ENCODE results near the gene WNT11. TPM values are rescaled to one million over a fixed set of nuclear protein-coding genes. Genes with fewer than 3 reads are reported as not detected.
A peak's percentile ranks its signal among the peaks of the same experiment; 100 is the strongest.

The WNT11 gene
- 0.94 TPM for polyA plus RNA-seq (2013)

- CTCF ChIA-PET: interaction anchor here (0.6 to 9.3 kb wide), 29 partner anchors 8 to 334 kb away, joined by 3 to 102 read pairs (median 5); no protein-coding TSS in a partner anchor
Measured at GRCh38 chr11:76206327-76207081, at the start of gene WNT11. WNT11 (minus strand) TSS chr11:76206502; CDS start chr11:76206407, 95 bp downstream.

GRCh38 chr11:76253416-76253815, 47.1 kb upstream of the WNT11 start:
- Histone ChIP-seq H3K27me3 (replicated peaks in 2 of 5; ENCODE audit: control insufficient read depth in 4 of 5, insufficient read depth in 5 of 5, low read length in 4 of 5) (peaks cover 0 to 1% (median 0%) of the 10 kb centered on the region in 5 experiments), H3K9me3 (ENCODE audit: control extremely low read depth in 1 of 5, control insufficient read depth in 4 of 5, insufficient read depth in 2 of 5, low read depth in 1 of 5, low read length in 4 of 5) (peaks cover 0 to 22% (median 13%) of the 10 kb centered on the region in 5 experiments), H3K4me3 (ENCODE audit: control insufficient read depth in 1 of 7, extremely low read depth in 1 of 7, insufficient read depth in 4 of 7, low read depth in 2 of 7, low read length in 6 of 7) (no peak overlapping the region), H3K36me3 (ENCODE audit: control insufficient read depth in 4 of 4, insufficient read depth in 4 of 4, low read length in 3 of 4) (no peaks in the 10 kb centered on the region), H3K27ac (ENCODE audit: insufficient read depth in 1 of 2, low read depth in 1 of 2, low read length in 2 of 2, poor library complexity in 1 of 2, severe bottlenecking in 2 of 2) (no peak overlapping the region), H3K4me1 (ENCODE audit: control extremely low read depth in 1 of 4, control insufficient read depth in 4 of 4, insufficient read depth in 4 of 4, low read length in 3 of 4) (no peaks in the 10 kb centered on the region)
- WGBS (ENCODE audit: insufficient coverage): over 99% methylated on average over 9 of the region's 9 CpGs
- POLR2A ChIA-PET: no interaction called here
- CTCF ChIA-PET: interaction anchor here (0.8 to 2.6 kb wide), 2 partner anchors 9 to 65 kb away, joined by 3 to 13 read pairs; no protein-coding TSS in a partner anchor
- DNase-seq: no peak

More at GRCh38 chr11:76206327-76207081, at the start of gene WNT11:
- Histone ChIP-seq H3K27ac (ENCODE audit: insufficient read depth in 1 of 2, low read depth in 1 of 2, low read length in 2 of 2, poor library complexity in 1 of 2, severe bottlenecking in 2 of 2) (no peak within 1 kb of the TSS), H3K36me3 (ENCODE audit: control insufficient read depth in 4 of 4, insufficient read depth in 4 of 4, low read length in 3 of 4) (no peaks in the 10 kb centered on the region), H3K4me1 (ENCODE audit: control extremely low read depth in 1 of 4, control insufficient read depth in 4 of 4, insufficient read depth in 4 of 4, low read length in 3 of 4) (peaks cover 0 to 59% (median 55%) of the 10 kb centered on the region in 4 experiments), H3K4me3 (ENCODE audit: control insufficient read depth in 1 of 7, extremely low read depth in 1 of 7, insufficient read depth in 4 of 7, low read depth in 2 of 7, low read length in 6 of 7) (peak within 1 kb of the TSS; percentile 23 to 86 (median 70)), H3K27me3 (replicated peaks in 2 of 5; ENCODE audit: control insufficient read depth in 4 of 5, insufficient read depth in 5 of 5, low read length in 4 of 5) (peaks cover 6 to 73% (median 34%) of the 10 kb centered on the region in 5 experiments), H3K9me3 (ENCODE audit: control extremely low read depth in 1 of 5, control insufficient read depth in 4 of 5, insufficient read depth in 2 of 5, low read depth in 1 of 5, low read length in 4 of 5) (no peaks in the 10 kb centered on the region)
- DNase-seq: peak in 2 of 3 donors; percentile 55 to 65
- WGBS (ENCODE audit: insufficient coverage): under 1% methylated on average over 69 of the region's 80 CpGs
- POLR2A ChIA-PET: no interaction called here

GRCh38 chr11:76252631-76253070, 46.3 kb upstream of the WNT11 start:
- CTCF ChIA-PET: no interaction called here
- H3K4me3 ChIP-seq (ENCODE audit: control insufficient read depth in 1 of 7, extremely low read depth in 1 of 7, insufficient read depth in 4 of 7, low read depth in 2 of 7, low read length in 6 of 7): no peak overlapping the region
- H3K4me1 ChIP-seq (ENCODE audit: control extremely low read depth in 1 of 4, control insufficient read depth in 4 of 4, insufficient read depth in 4 of 4, low read length in 3 of 4): no peaks in the 10 kb centered on the region
- H3K27ac ChIP-seq (ENCODE audit: insufficient read depth in 1 of 2, low read depth in 1 of 2, low read length in 2 of 2, poor library complexity in 1 of 2, severe bottlenecking in 2 of 2): no peak overlapping the region
- 88% methylated on average over 8 of the region's 9 CpGs for WGBS (ENCODE audit: insufficient coverage)
- H3K9me3 ChIP-seq (ENCODE audit: control extremely low read depth in 1 of 5, control insufficient read depth in 4 of 5, insufficient read depth in 2 of 5, low read depth in 1 of 5, low read length in 4 of 5): peaks cover 0 to 22% (median 13%) of the 10 kb centered on the region in 5 experiments
- POLR2A ChIA-PET: no interaction called here
- H3K36me3 ChIP-seq (ENCODE audit: control insufficient read depth in 4 of 4, insufficient read depth in 4 of 4, low read length in 3 of 4): no peaks in the 10 kb centered on the region
- DNase-seq: no peak
- H3K27me3 ChIP-seq (replicated peaks in 2 of 5; ENCODE audit: control insufficient read depth in 4 of 5, insufficient read depth in 5 of 5, low read length in 4 of 5): no peaks in the 10 kb centered on the region

- no peaks in the 10 kb centered on the region for H3K27me3 ChIP-seq (replicated peaks in 2 of 5; ENCODE audit: control insufficient read depth in 4 of 5, insufficient read depth in 5 of 5, low read length in 4 of 5)
- no peaks in the 10 kb centered on the region for H3K36me3 ChIP-seq (ENCODE audit: control insufficient read depth in 4 of 4, insufficient read depth in 4 of 4, low read length in 3 of 4)
- no peaks in the 10 kb centered on the region for H3K4me1 ChIP-seq (ENCODE audit: control extremely low read depth in 1 of 4, control insufficient read depth in 4 of 4, insufficient read depth in 4 of 4, low read length in 3 of 4)
- no peak for DNase-seq
- 46% methylated on average over 2 of the region's 2 CpGs for WGBS (ENCODE audit: insufficient coverage)
- H3K9me3 ChIP-seq (ENCODE audit: control extremely low read depth in 1 of 5, control insufficient read depth in 4 of 5, insufficient read depth in 2 of 5, low read depth in 1 of 5, low read length in 4 of 5): peaks cover 0 to 22% (median 13%) of the 10 kb centered on the region in 5 experiments
- ChIA-PET POLR2A (no interaction called here), CTCF (interaction anchor here (1.7 kb wide), 1 partner anchor 27 kb away, joined by 8 read pairs; no protein-coding TSS in a partner anchor)
- no peak overlapping the region for H3K27ac ChIP-seq (ENCODE audit: insufficient read depth in 1 of 2, low read depth in 1 of 2, low read length in 2 of 2, poor library complexity in 1 of 2, severe bottlenecking in 2 of 2)
- no peak overlapping the region for H3K4me3 ChIP-seq (ENCODE audit: control insufficient read depth in 1 of 7, extremely low read depth in 1 of 7, insufficient read depth in 4 of 7, low read depth in 2 of 7, low read length in 6 of 7)
Measured at GRCh38 chr11:76251576-76251975, 45.3 kb upstream of the WNT11 start.

GRCh38 chr11:76251226-76251575, 44.9 kb upstream of the WNT11 start:
- ChIA-PET POLR2A (no interaction called here), CTCF (interaction anchor here (1.7 kb wide), 1 partner anchor 28 kb away, joined by 8 read pairs; no protein-coding TSS in a partner anchor)
- Histone ChIP-seq H3K27ac (ENCODE audit: insufficient read depth in 1 of 2, low read depth in 1 of 2, low read length in 2 of 2, poor library complexity in 1 of 2, severe bottlenecking in 2 of 2) (no peak overlapping the region), H3K4me1 (ENCODE audit: control extremely low read depth in 1 of 4, control insufficient read depth in 4 of 4, insufficient read depth in 4 of 4, low read length in 3 of 4) (no peaks in the 10 kb centered on the region), H3K27me3 (replicated peaks in 2 of 5; ENCODE audit: control insufficient read depth in 4 of 5, insufficient read depth in 5 of 5, low read length in 4 of 5) (no peaks in the 10 kb centered on the region), H3K9me3 (ENCODE audit: control extremely low read depth in 1 of 5, control insufficient read depth in 4 of 5, insufficient read depth in 2 of 5, low read depth in 1 of 5, low read length in 4 of 5) (peaks cover 0 to 22% (median 13%) of the 10 kb centered on the region in 5 experiments), H3K4me3 (ENCODE audit: control insufficient read depth in 1 of 7, extremely low read depth in 1 of 7, insufficient read depth in 4 of 7, low read depth in 2 of 7, low read length in 6 of 7) (no peak overlapping the region), H3K36me3 (ENCODE audit: control insufficient read depth in 4 of 4, insufficient read depth in 4 of 4, low read length in 3 of 4) (no peaks in the 10 kb centered on the region)
- no CpG with 5 or more reads among the region's 3 CpGs for WGBS (ENCODE audit: insufficient coverage)
- DNase-seq: no peak

GRCh38 chr11:76250520-76251225, 44.4 kb upstream of the WNT11 start:
- ChIA-PET POLR2A (no interaction called here), CTCF (interaction anchor here (1.7 kb wide), 1 partner anchor 28 kb away, joined by 8 read pairs; no protein-coding TSS in a partner anchor)
- Histone ChIP-seq H3K9me3 (ENCODE audit: control extremely low read depth in 1 of 5, control insufficient read depth in 4 of 5, insufficient read depth in 2 of 5, low read depth in 1 of 5, low read length in 4 of 5) (peaks cover 0 to 22% (median 13%) of the 10 kb centered on the region in 5 experiments), H3K4me3 (ENCODE audit: control insufficient read depth in 1 of 7, extremely low read depth in 1 of 7, insufficient read depth in 4 of 7, low read depth in 2 of 7, low read length in 6 of 7) (no peak overlapping the region), H3K27me3 (replicated peaks in 2 of 5; ENCODE audit: control insufficient read depth in 4 of 5, insufficient read depth in 5 of 5, low read length in 4 of 5) (no peaks in the 10 kb centered on the region), H3K36me3 (ENCODE audit: control insufficient read depth in 4 of 4, insufficient read depth in 4 of 4, low read length in 3 of 4) (no peaks in the 10 kb centered on the region), H3K27ac (ENCODE audit: insufficient read depth in 1 of 2, low read depth in 1 of 2, low read length in 2 of 2, poor library complexity in 1 of 2, severe bottlenecking in 2 of 2) (no peak overlapping the region), H3K4me1 (ENCODE audit: control extremely low read depth in 1 of 4, control insufficient read depth in 4 of 4, insufficient read depth in 4 of 4, low read length in 3 of 4) (no peaks in the 10 kb centered on the region)
- DNase-seq: peak in 2 of 3 donors; percentile 22 to 25
- WGBS (ENCODE audit: insufficient coverage): 98% methylated on average over 4 of the region's 6 CpGs
